D721Med (cell line): ENCODE results near the gene MARCHF7.
"Not testable (repeated sequence)": the region's sequence is repeated elsewhere in the genome, so short reads cannot be mapped to it uniquely, and the experiment has no call there.

Source experiments
- DNase-seq: peaks from one replicate; pipeline ENCODE4 v3.0.0; 2011; ENCODE audit warnings: low spot score; ENCODE audit not compliant: insufficient read length
- FAIRE-seq: peaks from 2 replicates; lab custom pipeline; 2011; peaks lifted over from hg19 to GRCh38; lab: Jason Lieb, UNC
- CTCF ChIP-seq: IDR thresholded peaks from 2 replicates; pipeline ENCODE4 v1.5.1; 2012; ENCODE audit warnings: mild to moderate bottlenecking, control low read depth; ENCODE audit not compliant: insufficient read depth; ENCODE audit errors: missing control alignments

Gene MARCHF7

GRCh38 chr2:159712143-159712928 is at the start of gene MARCHF7:
Gene MARCHF7, plus strand, starts transcription at chr2:159712506. Its CDS starts 16,517 bp downstream, at chr2:159729023.
- FAIRE-seq (no peak), DNase-seq (peak; percentile 77)
- peak; percentile 72 for TF ChIP-seq CTCF

DNA sequence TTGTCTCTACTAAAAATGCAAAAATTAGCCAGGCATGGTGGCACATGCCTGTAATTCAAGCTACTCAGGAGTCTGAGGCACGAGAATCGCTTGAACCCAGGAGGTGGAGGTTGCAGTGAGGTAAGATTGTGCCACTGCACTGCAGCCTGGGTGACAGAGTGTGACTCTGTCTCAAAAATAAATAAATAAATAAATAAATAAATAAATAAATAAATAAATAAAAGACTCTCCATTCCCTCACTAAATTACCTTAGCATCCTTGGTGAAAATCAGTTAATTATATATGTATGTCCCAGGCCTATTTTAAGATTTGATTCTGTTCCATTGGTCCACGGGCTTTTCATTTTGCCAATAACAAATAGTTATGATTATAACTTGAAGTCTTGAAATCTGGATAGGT is 44.9 kb upstream of the MARCHF7 start:
- not testable (repeated sequence) for DNase-seq, FAIRE-seq

DNA sequence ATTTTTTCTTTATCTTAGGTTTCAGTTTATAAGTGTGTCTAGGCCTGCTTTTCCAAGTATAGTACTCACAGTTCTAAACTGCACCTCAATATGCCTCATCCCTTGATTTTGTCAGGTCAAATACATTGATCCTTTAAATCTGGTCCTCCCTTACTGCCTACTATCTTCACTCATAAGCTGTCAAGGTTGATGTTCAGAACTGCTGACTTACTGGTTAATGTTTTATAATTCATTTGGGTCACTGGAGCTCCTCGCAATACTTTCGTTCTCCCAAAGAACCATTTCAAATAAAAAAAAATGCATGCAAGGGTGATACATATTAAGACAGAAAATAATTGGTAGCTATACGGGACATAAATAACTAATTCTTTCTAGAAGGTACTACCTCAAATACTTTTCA is 41.3 kb upstream of the MARCHF7 start:
- TF ChIP-seq CTCF, result no peak
- FAIRE-seq (no peak), DNase-seq (no peak)

DNA sequence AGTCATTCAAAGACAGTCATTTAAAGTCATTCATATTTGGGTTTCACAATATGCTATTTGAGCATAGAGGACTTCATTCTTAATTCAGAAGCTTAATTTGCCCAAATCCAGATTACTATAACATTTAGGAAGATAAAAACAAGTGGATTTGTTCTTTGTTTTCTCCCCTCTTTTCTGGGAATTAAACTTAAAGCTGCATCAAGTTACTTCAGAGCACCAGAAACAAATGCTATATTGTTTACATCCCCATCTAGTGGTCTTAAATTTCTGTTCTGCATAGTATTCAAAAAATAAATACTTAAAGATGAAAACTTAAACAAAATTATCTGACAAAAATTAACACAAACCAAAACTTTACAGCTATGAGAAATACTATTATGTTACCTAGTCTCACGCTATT is 34.7 kb upstream of the MARCHF7 start:
- DNase-seq, result no peak
- TF ChIP-seq CTCF, result peak; percentile 52
- peak; percentile 61 for FAIRE-seq

GRCh38 chr2:159680692-159681091 is 31.6 kb upstream of the MARCHF7 start:
- no peak for TF ChIP-seq CTCF
- DNase-seq (no peak), FAIRE-seq (no peak)

- FAIRE-seq, result no peak
- TF ChIP-seq CTCF, result no peak
- DNase-seq, result no peak
Measured at GRCh38 chr2:159683817-159684216, 28.5 kb upstream of the MARCHF7 start.

DNA sequence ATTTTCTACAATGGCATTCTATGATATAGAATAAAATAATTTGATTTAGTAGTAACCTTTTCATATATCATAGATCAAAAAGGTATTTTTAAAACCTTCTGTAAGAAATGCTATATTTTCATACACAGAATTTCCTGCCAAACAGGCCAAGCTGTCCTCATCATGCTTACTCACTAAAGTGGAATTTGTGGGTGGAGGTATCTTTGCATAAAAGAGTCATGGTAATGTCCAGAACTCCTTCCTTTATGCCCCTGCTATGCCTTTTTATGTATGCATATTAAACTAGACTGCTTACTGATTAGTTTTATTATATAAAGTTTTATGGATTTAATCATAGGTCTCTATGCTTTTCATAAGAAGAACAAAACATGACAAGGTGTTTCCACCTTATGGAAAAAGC is 27.5 kb upstream of the MARCHF7 start:
- DNase-seq, result no peak
- TF ChIP-seq CTCF, result no peak
- no peak for FAIRE-seq
